GM21515 (cell line): ENCODE measurements around the gene PLCD3.

ENCODE experiments used
- ATAC-seq: cut with Tn5 transposase; IDR thresholded peaks from one replicate; pipeline ENCODE4 v1.9.1; 2021; ENCODE audit not compliant: unreplicated experiment

The PLCD3 gene

GRCh38 chr17:45086391-45086790 lies 45.9 kb downstream of the PLCD3 start:
- ATAC-seq, result no peak

- ATAC-seq, result no peak
Measured at GRCh38 chr17:45081047-45081703, 51.1 kb downstream of the PLCD3 start.

- no peak for ATAC-seq
Measured at GRCh38 chr17:45077643-45078042, 54.7 kb downstream of the PLCD3 start.

- no peak for ATAC-seq
Measured at GRCh38 chr17:45073414-45074070, 58.8 kb downstream of the PLCD3 start.

GRCh38 chr17:45070809-45071208 lies 61.5 kb downstream of the PLCD3 start:
- no peak for ATAC-seq

GRCh38 chr17:45070001-45070400 lies 62.3 kb downstream of the PLCD3 start:
- ATAC-seq, result no peak

- no peak for ATAC-seq
Measured at GRCh38 chr17:45067637-45068036, 64.7 kb downstream of the PLCD3 start.

GRCh38 chr17:45063198-45063597 lies 69.1 kb downstream of the PLCD3 start:
- ATAC-seq, result no peak

- no peak for ATAC-seq
Measured at GRCh38 chr17:45061606-45062205, 70.6 kb downstream of the PLCD3 start.

GRCh38 chr17:45060797-45061605 lies 71.3 kb downstream of the PLCD3 start, which contains the start of gene NMT1:
TSS of gene NMT1 (plus strand) at chr17:45061317. CDS start at chr17:45061330, 13 bp downstream.
- ATAC-seq, result peak; percentile 79

GRCh38 chr17:45060382-45060796 lies 71.9 kb downstream of the PLCD3 start:
- ATAC-seq, result no peak
